Activated T-cell treated with anti-CD3 and anti-CD28 coated beads for 4 hours (primary cell): ENCODE data around the gene PLEKHA4.

ENCODE experiments used
- DNase-seq: peaks from one replicate; pipeline ENCODE4 v3.0.0-alpha.2; 2020

The PLEKHA4 gene

DNA sequence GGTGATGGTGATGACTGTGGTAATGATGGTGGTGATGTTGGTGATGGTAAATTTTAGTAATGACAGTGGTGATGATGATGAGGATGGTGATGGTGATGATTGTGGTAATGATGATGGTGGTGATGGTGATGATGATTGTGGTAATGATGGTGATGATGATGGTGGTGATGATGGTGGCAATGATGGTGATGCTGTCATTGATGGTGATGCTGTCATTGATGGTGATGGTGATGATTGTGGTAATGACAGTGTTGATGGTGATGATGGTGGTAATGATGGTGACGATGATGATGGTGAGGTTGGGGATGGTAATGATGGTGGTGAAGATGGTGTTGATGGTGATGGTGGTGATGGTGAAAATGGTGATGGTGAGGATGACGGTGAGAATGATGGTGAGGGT lies 45.9 kb downstream of the PLEKHA4 start:
- DNase-seq, result no peak

DNA sequence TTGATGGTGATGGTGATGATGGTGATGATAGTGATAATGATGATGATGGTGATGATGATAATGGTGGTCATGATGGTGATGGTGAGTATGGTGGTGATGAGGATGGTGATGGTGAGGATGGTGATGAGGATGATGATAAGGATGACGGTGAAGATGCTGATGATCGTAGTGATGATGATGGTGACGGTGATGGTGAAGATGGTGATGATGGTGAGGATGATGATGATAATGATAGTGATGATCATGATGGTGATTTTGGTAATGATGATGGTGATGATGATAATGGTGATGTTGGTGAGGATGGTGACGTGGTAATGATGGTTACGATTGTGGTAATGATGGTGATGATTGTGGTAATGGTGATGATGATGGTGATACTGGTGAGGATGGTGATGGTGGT lies 46.8 kb downstream of the PLEKHA4 start:
- no peak for DNase-seq

DNA sequence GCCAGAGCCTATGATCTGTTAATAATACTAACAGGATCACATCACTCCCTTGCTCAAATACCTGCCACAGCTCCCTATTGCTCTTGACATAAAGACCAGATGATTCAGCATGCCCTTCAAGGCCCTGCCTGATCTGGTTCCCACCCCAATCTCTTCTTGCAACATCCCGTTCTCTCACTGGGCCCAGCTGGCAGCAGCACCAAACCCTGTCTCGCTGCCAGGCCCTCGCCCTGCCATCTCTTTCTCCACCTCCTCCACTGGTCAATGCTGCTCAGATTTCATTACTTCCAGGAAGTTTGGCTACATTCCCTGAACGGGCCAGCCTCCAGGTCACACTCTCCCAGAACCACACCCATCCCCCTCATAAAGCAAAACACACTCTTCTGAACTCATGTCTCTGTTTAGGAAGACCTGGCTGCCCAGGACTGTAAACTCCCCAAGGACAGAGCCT lies 49.0 kb downstream of the PLEKHA4 start:
- no peak for DNase-seq

DNA sequence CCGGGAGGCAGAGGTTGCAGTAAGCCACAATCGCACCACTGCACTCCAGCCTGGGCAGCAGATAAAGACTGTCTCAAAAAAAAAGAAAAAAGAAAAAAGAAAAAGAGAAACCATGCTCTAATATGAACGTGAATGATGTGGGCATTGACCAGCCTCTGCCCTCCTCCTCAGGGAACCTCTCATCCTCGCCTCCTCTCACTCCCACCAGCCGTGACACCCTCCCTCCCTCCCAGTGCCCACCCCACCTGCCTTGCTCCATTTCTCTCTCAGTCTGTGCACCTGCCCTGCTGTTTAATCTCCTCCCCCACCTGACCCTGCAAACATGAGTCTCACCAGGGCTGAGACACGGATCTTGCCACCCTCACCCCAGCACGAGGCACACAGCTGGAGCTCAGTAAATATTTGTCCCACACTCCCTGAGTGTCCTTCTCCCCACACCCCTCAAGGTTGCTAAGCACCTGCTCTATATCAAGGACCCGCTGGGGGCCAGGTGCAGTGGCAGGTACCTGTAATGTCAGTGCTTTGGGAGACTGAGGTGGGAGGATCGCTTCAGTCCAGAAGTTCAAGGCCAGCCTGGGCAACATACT lies 50.1 kb downstream of the PLEKHA4 start:
- DNase-seq, result no peak

DNA sequence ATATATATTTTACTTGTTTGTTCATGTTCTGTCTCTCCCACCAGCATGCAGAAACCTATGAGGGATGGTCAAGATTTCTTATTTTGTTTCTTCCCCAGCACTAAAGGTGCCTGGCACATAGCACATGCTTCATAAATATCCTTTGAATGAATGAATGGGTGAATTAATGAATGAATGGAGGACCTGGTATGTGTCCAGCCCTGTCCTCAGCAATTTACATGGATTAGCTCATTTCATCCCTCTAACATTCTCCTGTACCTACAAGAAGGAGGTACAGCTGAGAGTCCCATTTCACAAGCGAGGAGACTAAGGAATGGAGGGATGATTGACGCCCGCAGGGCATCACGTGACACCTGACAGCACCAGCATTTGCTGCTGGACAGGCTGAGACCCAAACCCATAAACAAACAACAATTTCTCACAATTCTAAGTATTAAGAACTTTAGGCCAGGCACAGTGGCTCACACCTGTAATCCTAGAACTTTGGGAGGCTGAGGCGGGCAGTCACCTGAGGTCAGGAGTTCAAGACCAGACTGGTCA lies 50.8 kb downstream of the PLEKHA4 start:
- no peak for DNase-seq

DNA sequence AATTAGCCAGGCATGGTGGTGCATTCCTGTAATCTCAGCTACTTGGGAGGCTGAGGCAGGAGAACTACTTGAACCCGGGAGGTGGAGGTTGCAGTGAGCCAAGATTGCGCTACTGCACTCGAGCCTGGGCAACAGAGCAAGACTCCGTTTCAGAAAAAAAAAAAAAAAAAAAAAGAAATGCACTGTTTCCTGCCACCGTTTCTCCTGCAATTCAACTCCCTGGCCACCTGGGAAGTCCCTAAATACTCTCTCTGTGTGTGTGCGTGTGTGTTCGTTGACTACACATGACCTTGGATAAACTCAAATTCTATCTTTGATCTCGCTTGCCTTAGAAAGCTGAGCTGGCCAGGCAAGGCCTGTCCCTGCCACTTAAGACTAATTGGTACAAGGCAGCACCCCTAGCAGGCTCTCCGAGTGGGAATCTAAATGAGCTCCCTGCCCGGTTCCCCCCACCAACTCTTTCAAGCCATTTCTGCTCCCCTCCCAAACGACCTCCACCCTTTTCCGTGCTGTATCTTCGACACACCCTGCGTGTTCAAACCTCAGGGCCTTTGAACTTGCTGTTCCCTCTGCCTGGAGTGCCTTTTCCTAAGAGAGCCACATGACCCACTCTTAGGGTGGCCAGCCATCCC lies 52.4 kb downstream of the PLEKHA4 start:
- no peak for DNase-seq

DNA sequence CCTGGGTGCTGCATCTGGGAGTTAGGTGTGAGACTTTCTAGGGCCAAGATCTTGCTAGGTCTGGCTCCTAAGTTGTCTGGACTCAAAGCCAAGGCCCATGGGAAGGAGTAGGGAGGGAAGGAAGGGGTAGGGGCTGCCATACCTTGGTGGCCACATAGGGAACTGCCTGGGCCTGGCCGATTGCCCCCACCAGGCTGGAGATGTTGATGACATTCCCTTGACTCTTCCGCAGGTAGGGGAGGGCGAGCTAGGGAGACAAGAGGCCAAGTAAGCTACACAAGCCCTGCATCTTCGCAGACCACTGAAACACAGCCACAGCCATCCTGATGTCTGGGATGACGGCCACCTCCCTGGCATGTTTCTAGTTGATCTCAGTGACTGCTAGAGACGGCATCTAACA lies 53.5 kb downstream of the PLEKHA4 start:
- no peak for DNase-seq

DNA sequence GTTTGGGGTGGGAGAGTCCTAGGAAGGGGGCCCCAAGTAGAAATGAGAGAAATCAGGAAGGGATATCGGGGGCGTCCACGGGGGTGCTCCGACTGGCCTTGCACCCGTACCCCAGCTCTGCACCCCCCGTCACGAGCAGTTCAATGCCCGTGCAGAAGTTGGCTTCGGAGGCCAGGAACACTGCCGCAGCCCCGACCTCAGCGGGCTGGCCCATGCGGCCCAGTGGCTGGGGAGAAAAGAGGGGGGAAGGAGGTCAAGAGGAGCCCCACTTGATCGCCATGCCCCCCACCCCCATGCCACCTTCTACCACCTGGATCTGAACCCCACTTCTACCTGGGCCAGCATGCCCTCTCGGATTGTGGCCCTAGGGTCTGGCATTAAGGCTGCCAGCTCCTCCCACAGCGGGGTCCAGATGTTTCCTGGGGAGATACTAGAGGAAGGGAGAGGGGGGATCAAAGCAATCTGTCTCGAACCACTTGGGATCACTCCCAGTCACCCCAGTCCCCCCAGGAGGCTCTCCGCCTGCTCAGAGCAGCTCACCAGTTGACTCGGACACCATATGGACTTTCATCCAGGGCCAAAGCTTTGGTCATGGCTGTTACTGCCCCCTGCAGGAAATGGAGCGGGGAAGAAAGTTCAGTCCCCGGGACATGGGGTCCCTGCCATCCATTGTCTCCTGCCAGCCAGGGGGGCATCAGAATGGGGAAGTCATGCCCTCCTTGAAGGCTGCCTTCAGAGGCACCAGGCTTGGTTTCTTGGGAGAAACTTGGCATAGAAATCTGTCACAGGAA lies 55.1 kb downstream of the PLEKHA4 start:
- no peak for DNase-seq

DNA sequence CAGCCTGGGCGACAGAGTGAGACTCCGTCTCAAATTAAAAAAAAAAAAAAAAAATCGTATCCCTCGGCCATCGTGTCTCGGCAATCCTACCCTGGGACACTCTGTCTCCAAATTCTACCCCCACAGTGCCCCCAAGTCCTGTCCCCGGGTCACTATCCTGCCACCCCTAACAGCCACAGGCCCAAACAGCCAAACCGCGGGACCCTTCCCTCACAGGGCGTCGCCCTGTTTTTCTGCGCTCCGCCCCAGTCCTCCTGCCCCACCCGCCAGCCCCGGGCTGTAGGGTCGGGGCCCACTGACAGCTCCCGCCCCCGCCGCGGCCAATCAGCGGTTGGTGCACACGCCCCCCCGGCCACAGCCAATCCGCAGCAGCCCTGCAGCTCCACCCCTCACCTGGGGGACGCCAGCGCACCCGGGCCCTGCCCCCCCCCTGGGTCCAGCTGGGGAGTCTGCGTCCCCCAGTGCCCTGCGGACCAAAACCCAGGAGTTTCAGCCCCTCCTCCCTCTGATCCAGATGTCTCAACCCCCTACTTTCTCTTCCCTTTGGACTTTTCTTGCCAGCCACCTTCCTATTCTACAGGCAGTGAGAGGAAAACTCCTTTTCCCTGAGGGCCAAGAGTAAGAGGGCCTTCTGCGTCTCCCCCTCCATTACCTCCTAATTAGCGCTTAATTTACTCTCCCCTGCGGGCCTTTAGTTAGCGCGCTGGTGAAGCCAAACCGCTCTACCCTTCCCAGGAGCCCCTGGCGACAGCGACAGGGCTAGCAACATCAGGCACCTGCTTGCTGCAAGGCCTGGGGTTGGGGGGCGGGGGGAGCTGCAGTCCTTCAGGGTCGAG lies 56.1 kb downstream of the PLEKHA4 start:
- no peak for DNase-seq

DNA sequence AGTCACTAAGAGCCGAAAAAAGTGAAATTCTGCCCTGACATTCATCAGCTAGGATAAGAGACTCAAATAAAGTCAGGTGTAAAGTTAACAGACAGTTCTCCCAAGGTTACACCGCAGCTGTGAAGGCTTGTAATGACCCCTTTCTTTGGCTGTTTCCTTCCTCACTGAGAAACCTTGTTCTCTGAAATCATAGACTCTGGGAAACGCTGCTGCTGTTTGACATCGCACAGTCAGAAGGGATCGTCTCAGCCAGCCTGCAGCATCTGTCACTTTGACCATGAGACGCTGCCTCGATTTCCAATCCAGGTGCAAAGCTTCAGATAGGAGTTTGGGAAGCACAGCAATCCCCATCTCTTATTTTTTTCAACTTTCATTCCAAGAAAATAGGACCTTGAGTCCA lies 58.3 kb downstream of the PLEKHA4 start:
- DNase-seq, result no peak

DNA sequence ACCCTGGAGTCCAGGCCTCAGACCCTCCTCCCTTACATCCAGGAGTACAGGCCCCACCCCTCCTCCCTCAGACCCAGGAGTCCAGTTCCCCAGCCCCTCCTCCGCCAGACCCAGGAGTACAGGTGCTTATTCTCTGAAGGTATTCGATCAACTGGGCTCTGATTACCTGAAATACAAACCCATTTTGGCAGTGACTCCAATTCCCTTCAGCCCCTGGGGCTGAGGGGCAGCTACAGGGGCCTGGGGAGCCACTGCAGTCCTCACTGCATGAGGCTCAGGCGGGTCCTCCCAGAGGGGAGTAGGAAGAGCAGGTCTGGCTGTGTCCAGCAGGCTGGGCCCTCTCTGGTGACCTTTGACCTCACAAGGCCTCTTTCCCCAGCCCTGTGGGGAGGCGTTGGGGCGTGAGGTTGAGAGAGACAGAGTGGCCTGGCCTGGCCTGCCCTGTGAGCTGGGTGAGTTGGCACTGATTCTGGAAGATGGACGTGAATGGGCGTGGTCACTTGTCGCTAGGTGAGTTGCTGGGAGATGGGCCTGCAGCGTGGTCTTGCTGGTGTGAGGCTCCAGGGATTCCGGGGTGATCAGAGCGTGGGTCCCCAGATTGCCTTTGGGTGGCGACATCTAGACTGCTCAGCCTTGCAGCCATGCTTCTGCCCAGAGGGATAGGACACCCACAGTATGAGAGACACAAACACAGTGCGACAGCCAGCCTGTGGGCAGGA lies 60.7 kb downstream of the PLEKHA4 start:
- DNase-seq, result no peak

DNA sequence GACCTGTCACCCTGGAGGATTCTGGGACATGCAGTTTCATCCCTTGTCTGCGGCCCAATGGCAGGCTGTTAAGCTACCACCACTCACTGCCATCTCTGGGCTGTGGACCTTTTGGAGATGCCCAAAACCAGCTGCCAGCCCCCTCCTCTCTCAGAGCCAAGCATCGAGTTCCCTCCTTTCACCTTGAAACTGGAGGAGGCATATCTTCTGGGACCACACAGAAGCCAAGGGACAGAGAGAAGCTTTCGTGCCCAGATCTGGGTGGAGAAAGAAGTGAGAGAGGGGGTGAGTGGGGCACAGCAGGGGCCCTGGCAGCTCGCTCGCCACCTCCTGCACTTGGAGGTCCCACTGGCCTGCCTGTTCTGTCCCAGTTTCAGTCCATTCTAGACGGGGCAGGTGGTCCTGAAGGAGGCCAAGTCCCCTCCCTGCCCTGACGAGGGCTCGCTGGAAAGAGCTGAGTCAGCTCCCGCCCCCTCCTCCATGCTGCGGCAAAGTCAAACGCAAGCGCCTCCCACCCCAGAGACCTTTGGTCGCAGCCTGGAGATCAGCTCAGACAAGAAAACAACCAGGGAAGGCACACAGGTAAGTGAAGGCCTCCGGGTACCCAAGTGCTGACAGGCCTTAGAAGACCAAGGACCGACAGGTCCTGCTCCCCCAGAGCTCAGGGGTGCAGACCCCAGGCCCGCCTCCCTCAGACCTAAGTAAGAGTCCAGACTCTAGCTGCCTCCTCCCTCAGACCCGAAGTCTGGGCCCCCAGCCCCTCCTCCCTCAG lies 61.4 kb downstream of the PLEKHA4 start:
- no peak for DNase-seq

DNA sequence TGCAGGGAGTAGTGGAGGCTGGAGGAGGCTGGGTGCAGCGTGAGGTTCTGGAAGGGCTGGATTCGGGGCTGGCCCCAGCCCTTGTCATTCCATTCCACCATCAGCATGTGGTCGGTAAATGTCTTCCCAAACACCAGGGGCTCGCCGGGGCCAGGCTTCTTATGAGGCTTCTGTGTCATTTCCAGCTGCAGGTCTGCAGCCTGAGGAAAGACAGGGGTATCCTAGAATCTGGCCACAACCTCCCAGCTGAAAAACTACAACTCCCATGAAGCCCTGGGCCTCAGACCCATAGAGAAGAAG lies 61.9 kb downstream of the PLEKHA4 start:
- no peak for DNase-seq

DNA sequence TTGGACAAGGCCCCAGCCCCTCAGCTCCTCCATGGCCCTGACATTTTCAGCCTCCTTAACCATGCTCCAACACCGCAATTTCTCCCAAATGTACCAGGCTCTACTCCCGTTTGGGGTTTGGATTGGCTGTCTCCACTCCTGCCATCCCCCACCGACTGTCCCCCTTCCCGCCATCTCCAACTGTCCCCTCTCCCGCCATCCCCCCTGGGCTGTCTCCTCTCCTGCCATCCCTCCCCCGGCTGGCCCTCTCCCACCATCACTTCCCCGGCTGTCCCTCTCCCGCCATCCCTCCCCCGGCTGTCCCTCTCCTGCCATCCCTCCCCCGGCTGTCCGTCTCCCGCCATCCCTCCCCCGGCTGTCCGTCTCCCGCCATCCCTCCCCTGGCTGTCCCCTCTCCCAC lies 63.0 kb downstream of the PLEKHA4 start:
- DNase-seq, result no peak

DNA sequence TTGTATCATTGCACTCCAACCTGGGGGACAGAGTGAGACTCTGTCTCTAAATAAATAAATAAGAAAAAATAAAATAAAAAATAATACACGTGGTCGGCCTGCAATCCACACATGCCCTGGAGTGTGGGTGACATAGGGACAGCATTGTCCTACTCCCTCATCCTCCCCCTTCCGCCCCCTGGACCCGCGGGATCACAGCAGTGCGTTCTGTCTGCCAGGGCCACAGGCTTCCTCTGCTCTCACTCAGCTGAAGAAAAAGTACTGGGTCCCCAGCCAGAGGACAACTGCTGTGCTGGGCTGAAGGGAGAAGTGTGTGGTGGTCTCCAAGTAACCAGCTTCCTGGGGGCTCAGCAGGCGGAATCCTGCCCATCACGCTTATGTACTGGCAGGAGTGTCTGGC lies 63.9 kb downstream of the PLEKHA4 start:
- DNase-seq, result no peak

DNA sequence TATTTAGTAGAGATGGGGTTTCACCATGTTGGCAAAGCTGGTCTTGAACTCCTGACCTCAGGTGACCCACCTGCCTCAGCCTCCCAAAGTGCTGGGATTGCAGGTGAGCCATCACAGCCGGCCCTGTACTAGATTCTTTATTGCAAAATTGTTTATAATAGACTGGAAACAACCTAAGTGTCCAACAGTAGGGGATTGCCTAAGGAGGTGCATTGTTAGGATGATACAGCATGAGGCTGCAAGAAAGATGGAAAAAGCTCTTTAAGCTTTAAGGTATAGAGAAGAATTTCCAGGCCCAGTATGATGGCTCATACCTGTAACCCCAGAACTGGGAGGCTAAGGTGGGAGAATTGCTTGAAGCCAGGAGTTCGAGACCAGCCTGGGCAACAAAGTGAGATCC lies 65.8 kb downstream of the PLEKHA4 start:
- DNase-seq, result no peak

DNA sequence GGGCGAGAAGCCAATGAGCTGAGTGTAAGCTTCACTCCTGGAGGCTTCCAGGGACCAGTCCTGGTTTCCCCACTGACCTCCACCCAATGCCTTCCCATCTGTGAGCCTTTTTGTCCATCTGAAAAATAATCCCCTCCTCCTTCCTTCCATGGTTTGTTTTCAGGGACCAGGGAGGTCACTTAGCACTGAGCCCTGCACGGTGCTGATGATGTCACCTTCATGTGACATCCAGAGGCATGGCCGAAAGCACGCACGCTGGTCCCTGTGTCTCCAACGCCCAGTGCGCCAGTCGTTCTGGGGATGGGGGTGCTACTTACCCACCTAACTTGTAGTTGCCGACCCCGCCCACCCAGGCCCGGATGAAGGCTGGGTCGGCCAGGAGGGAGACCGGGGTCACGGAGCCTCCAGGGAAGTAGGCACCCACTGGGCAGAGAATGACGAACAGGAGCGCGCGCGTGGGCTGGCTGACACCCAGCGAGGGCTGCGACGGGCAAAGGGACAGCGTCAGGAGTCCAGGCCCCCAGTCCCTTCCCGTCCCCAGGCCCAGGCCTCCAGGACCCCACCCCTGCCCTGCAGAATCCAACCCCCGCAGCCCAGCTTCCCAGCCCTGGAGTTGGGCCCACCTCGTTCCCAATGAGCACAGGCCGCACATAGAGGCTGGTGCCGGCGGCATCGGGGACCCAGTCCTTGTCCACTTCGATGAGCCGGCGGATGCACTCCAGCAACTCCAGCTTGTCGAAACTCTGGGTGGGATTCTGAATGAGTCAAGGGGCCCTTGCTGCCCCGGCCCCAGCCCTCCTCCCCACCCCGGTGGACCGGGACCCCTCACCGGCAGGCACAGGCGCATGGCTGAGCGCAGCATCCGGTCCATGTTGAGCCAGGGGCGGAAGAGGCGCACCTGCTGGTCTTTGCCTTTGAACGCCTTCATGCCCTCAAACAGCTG lies 68.8 kb downstream of the PLEKHA4 start:
- DNase-seq, result no peak

DNA sequence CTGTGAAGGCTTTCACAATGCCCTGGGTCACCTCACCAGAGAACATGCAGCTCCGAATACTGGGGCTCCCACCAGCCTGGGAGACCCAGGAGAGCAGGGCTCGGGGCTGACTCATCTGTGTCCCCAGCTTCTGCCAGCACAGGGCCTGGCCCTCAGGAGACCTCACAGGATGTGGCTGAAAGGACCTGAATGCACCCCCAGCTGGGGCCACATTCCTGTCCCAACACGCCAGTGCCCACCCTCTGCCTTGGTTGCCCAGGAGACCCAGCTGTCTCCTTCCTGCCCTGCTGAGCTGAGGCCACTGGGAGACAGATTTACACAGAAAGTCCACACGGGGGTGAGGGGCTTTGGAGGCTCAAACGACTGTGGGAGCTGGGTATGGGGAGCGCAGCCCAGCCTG lies 69.5 kb downstream of the PLEKHA4 start:
- no peak for DNase-seq

DNA sequence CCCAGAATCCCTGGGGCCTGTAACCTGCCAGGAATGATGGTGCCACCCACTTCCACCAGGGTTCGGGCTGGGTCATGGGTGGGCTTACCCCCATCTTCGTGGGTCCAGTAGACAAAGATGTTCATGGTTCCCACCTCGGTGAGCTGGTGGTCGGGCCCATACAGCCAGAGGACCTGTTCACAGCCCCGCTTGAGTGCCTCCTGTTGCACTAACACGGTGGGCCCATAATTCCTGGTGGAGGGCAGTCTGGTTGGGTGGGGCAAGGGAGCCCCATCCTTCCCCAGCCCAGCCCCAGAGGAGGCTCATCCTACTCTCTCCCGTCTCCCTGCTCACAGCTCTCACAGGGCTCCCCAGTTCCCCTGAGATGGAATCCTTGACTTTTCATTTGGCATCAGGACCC lies 71.3 kb downstream of the PLEKHA4 start:
- DNase-seq, result no peak

DNA sequence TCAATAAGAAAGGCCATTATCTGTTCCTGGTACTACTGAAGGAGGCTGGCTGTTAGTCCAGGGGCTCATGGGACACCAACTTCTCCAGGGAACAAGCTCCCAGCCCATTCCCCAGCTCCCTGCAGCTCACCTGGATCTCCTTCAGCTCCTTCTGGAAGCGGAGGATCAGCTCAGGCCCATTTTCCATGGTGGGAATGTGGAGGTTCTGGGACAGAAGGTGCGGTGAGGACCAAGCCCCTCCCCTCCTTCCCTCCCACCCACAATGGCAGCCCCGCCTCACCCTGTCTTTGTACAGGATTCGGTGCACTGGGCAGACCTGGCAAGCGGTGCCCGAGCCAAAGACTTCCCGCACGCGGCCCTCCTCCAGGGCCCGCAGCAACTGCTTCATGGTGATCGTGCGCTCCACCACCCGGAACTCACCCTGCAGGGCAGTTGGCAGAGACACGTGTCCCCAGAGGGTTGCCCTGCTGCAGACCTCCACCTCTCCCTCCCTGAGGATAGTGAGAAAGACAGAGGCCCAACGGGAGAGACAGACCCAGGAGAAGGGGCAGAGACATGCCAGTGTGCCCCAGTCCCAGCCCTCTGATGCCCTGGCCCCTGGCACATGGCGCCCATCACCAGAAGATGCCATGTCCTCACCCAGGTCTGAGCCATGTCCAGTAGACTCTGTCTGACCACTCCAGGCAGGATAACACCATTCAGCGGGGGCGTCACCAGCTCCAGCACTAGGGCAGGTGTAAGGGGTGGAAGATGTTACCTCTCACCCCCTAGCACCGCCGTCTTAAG lies 71.9 kb downstream of the PLEKHA4 start:
- DNase-seq, result no peak
